PC-3 (cell line): ENCODE measurements around the gene MAML3. TPM values are rescaled to one million over a fixed set of nuclear protein-coding genes. Genes with fewer than 3 reads are reported as not detected.
"Not testable (repeated sequence)": the region's sequence is repeated elsewhere in the genome, so short reads cannot be mapped to it uniquely, and the experiment has no call there.

ENCODE experiments used
- ATAC-seq: fragments of 200-7000 bp; cut with Tn5 transposase; 2 replicates; pipeline ENCODE4 v1.9.1; 2020; ENCODE audit warnings: mild to moderate bottlenecking, moderate library complexity
- BruUV-seq: library from RNA; stranded (reverse); fragments of 400-500 nt; replicated peaks from 2 replicates; lab custom pipeline; 2021; lab: Mats Ljungman, UMichigan
- CTCF ChIA-PET: fragments of 300-600 bp; sonication (Branson Sonifier 250); formaldehyde crosslinking; loops from one replicate; lab custom pipeline; 2022; ENCODE audit warnings: antibody characterized with exemption; lab: Charles Lee
- POLR2A ChIA-PET: fragments of 300-600 bp; sonication (Branson Sonifier 250); formaldehyde crosslinking; loops from one replicate; lab custom pipeline; 2022; ENCODE audit warnings: antibody characterized with exemption; ENCODE audit not compliant: unreplicated experiment; lab: Charles Lee
- DNase-seq: peaks from one replicate; pipeline ENCODE4 v3.0.0-alpha.2; 2015
- H2AFZ ChIP-seq: fragments of 300-600 bp; sonication (generic); 2 replicates; pipeline ENCODE4 v1.6.0; 2016; ENCODE audit warnings: antibody characterized with exemption, low read length
- H3F3A ChIP-seq: fragments of 300-600 bp; sonication (generic); one replicate; pipeline ENCODE4 v1.6.0; 2017; ENCODE audit warnings: antibody characterized with exemption, low read length, control low read depth, mild to moderate bottlenecking; ENCODE audit not compliant: unreplicated experiment
- H3K27ac ChIP-seq: fragments of 300-600 bp; sonication (generic); 2 replicates; pipeline ENCODE4 v1.5.1; 2016; ENCODE audit warnings: mild to moderate bottlenecking, low read length
- H3K27me3 ChIP-seq: fragments of 300-600 bp; sonication (generic); 2 replicates; pipeline ENCODE4 v1.6.1; 2016; ENCODE audit warnings: low read length, mixed read lengths
- H3K36me3 ChIP-seq: fragments of 300-600 bp; sonication (generic); 2 replicates; pipeline ENCODE4 v1.6.1; 2016; ENCODE audit warnings: low read depth, mixed run types, low read length, mixed read lengths
- H3K4me1 ChIP-seq: fragments of 300-600 bp; sonication (generic); 2 replicates; pipeline ENCODE4 v1.5.1; 2016; ENCODE audit warnings: low read length; ENCODE audit not compliant: insufficient read depth
- H3K4me2 ChIP-seq: fragments of 300-600 bp; sonication (generic); 2 replicates; pipeline ENCODE4 v1.6.0; 2016; ENCODE audit warnings: low read length
- H3K4me3 ChIP-seq: fragments of 300-600 bp; sonication (generic); 2 replicates; pipeline ENCODE4 v1.5.1; 2016; ENCODE audit warnings: mild to moderate bottlenecking, low read length, mixed read lengths
- H3K79me2 ChIP-seq: fragments of 300-600 bp; sonication (generic); 2 replicates; pipeline ENCODE4 v1.6.1; 2017; ENCODE audit warnings: low read length, mixed read lengths
- H3K9ac ChIP-seq: fragments of 300-600 bp; sonication (generic); 2 replicates; pipeline ENCODE4 v1.6.0; 2016; ENCODE audit warnings: mild to moderate bottlenecking, low read length
- H3K9me2 ChIP-seq: fragments of 300-600 bp; sonication (generic); replicated peaks from 2 replicates; pipeline ENCODE4 v1.6.1; 2016; ENCODE audit warnings: mixed run types, low read length, mixed read lengths
- H3K9me3 ChIP-seq: fragments of 300-600 bp; sonication (generic); 2 replicates; pipeline ENCODE4 v1.6.1; 2016; ENCODE audit warnings: low read length, mixed read lengths
- H4K20me1 ChIP-seq: fragments of 300-600 bp; sonication (generic); 2 replicates; pipeline ENCODE4 v1.6.1; 2016; ENCODE audit warnings: low read length, mixed read lengths
- CTCF ChIP-seq: fragments of 300-600 bp; sonication (generic); conservative IDR thresholded peaks from 2 replicates; pipeline ENCODE4 v1.5.1; 2017; ENCODE audit warnings: antibody characterized with exemption, low read depth, mild to moderate bottlenecking, low read length
- EZH2 ChIP-seq: fragments of 300-600 bp; sonication (generic); IDR thresholded peaks from one replicate; pipeline ENCODE4 v1.6.1; 2017; ENCODE audit warnings: antibody characterized with exemption, mild to moderate bottlenecking, low read length; ENCODE audit not compliant: unreplicated experiment
- EZH2phosphoT487 ChIP-seq: fragments of 300-600 bp; sonication (generic); IDR thresholded peaks from 2 replicates; pipeline ENCODE4 v1.6.1; 2018; ENCODE audit warnings: mild to moderate bottlenecking, antibody characterized with exemption, low read length, borderline replicate concordance
- intact Hi-C: fragments of 100-400 bp; cut with micrococcal nuclease; formaldehyde crosslinking; loops from 2 replicates; pipeline ENCODE4 v1.9.0; 2023
- total RNA-seq: library from RNA; depleted of rRNA; stranded (reverse); fragments of >200 nt; gene quantifications from 2 replicates; pipeline ENCODE4 v1.2.3, GENCODE V29; 2014

The MAML3 gene
- total RNA-seq, 1 experiment from 2014 or later: 4.3 TPM

- CTCF ChIA-PET: no interaction called here
- Histone ChIP-seq H3K4me3 (no peak overlapping the region), H2AFZ (no peak overlapping the region), H3K36me3 (no peaks in the 10 kb centered on the region), H3K9ac (no peak overlapping the region), H3F3A (no peaks in the 10 kb centered on the region), H3K27me3 (no peaks in the 10 kb centered on the region), H3K27ac (no peak overlapping the region), H3K9me3 (no peaks in the 10 kb centered on the region), H3K9me2 (no peaks in the 10 kb centered on the region), H4K20me1 (no peaks in the 10 kb centered on the region), H3K4me2 (no peak overlapping the region), H3K79me2 (no peaks in the 10 kb centered on the region), H3K4me1 (no peaks in the 10 kb centered on the region)
- BruUV-seq: no TSS peak
- no peak for DNase-seq
- ATAC-seq: no peak
- POLR2A ChIA-PET: no interaction called here
- intact Hi-C loops: no loop called here
- TF ChIP-seq EZH2 (no peak), CTCF (no peak), EZH2phosphoT487 (no peak)
Measured at GRCh38 chr4:139951021-139951420, 203.0 kb downstream of the MAML3 start.

GRCh38 chr4:139950568-139950967 is 203.4 kb downstream of the MAML3 start:
- no TSS peak for BruUV-seq
- ChIA-PET CTCF (no interaction called here), POLR2A (no interaction called here)
- Histone ChIP-seq H3K4me1 (no peaks in the 10 kb centered on the region), H3K9me3 (no peaks in the 10 kb centered on the region), H3K9ac (no peak overlapping the region), H3F3A (no peaks in the 10 kb centered on the region), H3K27ac (no peak overlapping the region), H3K36me3 (no peaks in the 10 kb centered on the region), H3K4me3 (no peak overlapping the region), H3K4me2 (no peak overlapping the region), H3K27me3 (no peaks in the 10 kb centered on the region), H2AFZ (no peak overlapping the region), H4K20me1 (no peaks in the 10 kb centered on the region), H3K79me2 (no peaks in the 10 kb centered on the region), H3K9me2 (no peaks in the 10 kb centered on the region)
- DNase-seq: no peak
- no peak for TF ChIP-seq EZH2phosphoT487
- intact Hi-C loops: no loop called here
- no peak for ATAC-seq

- H3K9me3 ChIP-seq, H3K79me2 ChIP-seq, H3K27ac ChIP-seq, H4K20me1 ChIP-seq, CTCF ChIA-PET, POLR2A ChIA-PET, BruUV-seq, H3K36me3 ChIP-seq, H3K4me1 ChIP-seq, H3K9ac ChIP-seq, ATAC-seq, DNase-seq, H3K4me2 ChIP-seq, H2AFZ ChIP-seq, H3K9me2 ChIP-seq, H3F3A ChIP-seq, intact Hi-C loops, H3K27me3 ChIP-seq, H3K4me3 ChIP-seq: not testable (repeated sequence)
Measured at GRCh38 chr4:139944916-139945315, 209.1 kb downstream of the MAML3 start.

GRCh38 chr4:139943277-139943676 is 210.7 kb downstream of the MAML3 start:
- no peak for ATAC-seq
- POLR2A ChIA-PET: no interaction called here
- TF ChIP-seq EZH2phosphoT487 (no peak), CTCF (no peak), EZH2 (no peak)
- H3K9me2 ChIP-seq: no peaks in the 10 kb centered on the region
- H3K4me3 ChIP-seq: no peak overlapping the region
- no peaks in the 10 kb centered on the region for H3K9me3 ChIP-seq
- no peak overlapping the region for H3K27ac ChIP-seq
- intact Hi-C loops: no loop called here
- H3F3A ChIP-seq: no peaks in the 10 kb centered on the region
- H3K27me3 ChIP-seq: no peaks in the 10 kb centered on the region
- CTCF ChIA-PET: no interaction called here
- no peak overlapping the region for H2AFZ ChIP-seq
- H3K79me2 ChIP-seq: no peaks in the 10 kb centered on the region
- H3K36me3 ChIP-seq: no peaks in the 10 kb centered on the region
- H3K4me1 ChIP-seq: no peaks in the 10 kb centered on the region
- H4K20me1 ChIP-seq: no peaks in the 10 kb centered on the region
- no peak overlapping the region for H3K4me2 ChIP-seq
- no peak for DNase-seq
- H3K9ac ChIP-seq: no peak overlapping the region
- BruUV-seq: no TSS peak
